K562 (cell line): ENCODE data around the gene ATP8A1. TPM values are rescaled to one million over a fixed set of nuclear protein-coding genes. Genes with fewer than 3 reads are reported as not detected.

ENCODE experiments used
- ATAC-seq: fragments of 200-7000 bp; cut with Tn5 transposase; 3 replicates; pipeline ENCODE4 v1.9.1; 2020; ENCODE audit warnings: moderate library complexity
- BruUV-seq: library from RNA; stranded (reverse); fragments of 400-500 nt; replicated peaks from 2 replicates; lab custom pipeline; 2021; lab: Mats Ljungman, UMichigan
- CTCF ChIA-PET: fragments of 300-600 bp; formaldehyde crosslinking; extraction: SDS; loops from one replicate; lab custom pipeline; 2021; ENCODE audit warnings: low intra/inter-chr PET ratio; lab: Yijun Ruan, JAX
- POLR2A ChIA-PET: fragments of 300-600, 350-650 bp; sonication (Branson Sonifier 250); formaldehyde crosslinking; extraction: SDS; loops from one replicate; lab custom pipeline; 2021; ENCODE audit warnings: antibody characterized with exemption, inconsistent platforms; lab: Yijun Ruan, JAX
- DNase-seq, 4 experiments: peaks; one replicate each; pipeline versions ENCODE4 v3.0.0 to v3.0.0-alpha.2; 2011 to 2018; ENCODE audit warnings: low spot score in 3 of 4, mixed read lengths in 3 of 4; ENCODE audit errors: extremely low read depth in 1 of 4
- FAIRE-seq: peaks from 2 replicates; lab custom pipeline; 2011; peaks lifted over from hg19 to GRCh38; lab: Jason Lieb, UNC
- H2AFZ ChIP-seq: 2 replicates; pipeline ENCODE4 v1.6.0; 2011; ENCODE audit warnings: low read depth, low read length, control low read depth, inconsistent platforms
- H3K27ac ChIP-seq: fragments of 200-600 bp; 3 replicates; pipeline ENCODE4 v1.8.0; 2011; ENCODE audit warnings: low read depth, mild to moderate bottlenecking, control low read depth, inconsistent platforms, low read length, moderate library complexity, mixed read lengths; ENCODE audit errors: extremely low read depth
- H3K27me3 ChIP-seq, 2 experiments: fragments of 300-600 bp in 1 of 2; 2 replicates in 1 of 2; 3 replicates in 1 of 2; pipeline versions ENCODE4 v1.6.0 to v1.8.0; 2011; ENCODE audit warnings: inconsistent platforms in 2 of 2, low read length in 2 of 2, mild to moderate bottlenecking in 1 of 2, mixed read lengths in 1 of 2, moderate library complexity in 1 of 2; ENCODE audit not compliant: control insufficient read depth in 2 of 2, insufficient read depth in 2 of 2
- H3K36me3 ChIP-seq: fragments of 300-600 bp; 3 replicates; pipeline ENCODE4 v1.8.0; 2011; ENCODE audit warnings: mild to moderate bottlenecking, low read length, inconsistent platforms; ENCODE audit not compliant: control insufficient read depth, insufficient read depth
- H3K4me1 ChIP-seq, 2 experiments: fragments of 200-600 bp in 1 of 2; replicated peaks in 1 of 2; 2 replicates in 1 of 2; 3 replicates in 1 of 2; pipeline versions ENCODE4 v1.5.1 to v1.8.0; 2011; ENCODE audit warnings: inconsistent platforms in 2 of 2, low read length in 2 of 2, mild to moderate bottlenecking in 1 of 2, mixed read lengths in 1 of 2, moderate library complexity in 1 of 2; ENCODE audit not compliant: control insufficient read depth in 2 of 2, insufficient read depth in 2 of 2
- H3K4me2 ChIP-seq: 2 replicates; pipeline ENCODE4 v1.6.1; 2011; ENCODE audit warnings: low read length, control low read depth, inconsistent platforms, mixed read lengths; ENCODE audit not compliant: insufficient read depth
- H3K4me3 ChIP-seq: fragments of 200-600 bp; sonication (generic), shearing (Covaris generic); 2 replicates; pipeline ENCODE4 v1.5.1; 2016; ENCODE audit warnings: control low read depth, inconsistent platforms
- H3K79me2 ChIP-seq: fragments of 200-600 bp; 3 replicates; pipeline ENCODE4 v1.8.0; 2011; ENCODE audit warnings: low read length, inconsistent platforms; ENCODE audit not compliant: control insufficient read depth, insufficient read depth
- H3K9ac ChIP-seq, 2 experiments: 2 replicates each; pipeline versions ENCODE4 v1.6.0 to v1.6.1; 2011; ENCODE audit warnings: low read depth in 2 of 2, low read length in 2 of 2, control low read depth in 1 of 2, inconsistent platforms in 1 of 2, mild to moderate bottlenecking in 1 of 2, mixed read lengths in 1 of 2; ENCODE audit not compliant: insufficient read depth in 1 of 2
- H3K9me1 ChIP-seq: one replicate; pipeline ENCODE4 v1.6.0; 2011; ENCODE audit warnings: inconsistent platforms, mild to moderate bottlenecking, low read length, moderate library complexity; ENCODE audit not compliant: control insufficient read depth, insufficient read depth
- H3K9me3 ChIP-seq: replicated peaks from 2 replicates; pipeline ENCODE4 v1.5.1; 2011; ENCODE audit warnings: low read depth, low read length, inconsistent platforms; ENCODE audit not compliant: control insufficient read depth, insufficient read depth
- H4K20me1 ChIP-seq: replicated peaks from 2 replicates; pipeline ENCODE4 v1.6.1; 2011; ENCODE audit warnings: low read length, inconsistent platforms, mixed read lengths; ENCODE audit not compliant: control insufficient read depth, insufficient read depth
- ETV1 ChIP-seq: fragments of 450-650 bp; conservative IDR thresholded peaks from 2 replicates; pipeline ENCODE4 v1.6.1; 2016; ENCODE audit warnings: missing genetic modification characterization, control low read depth, low read depth, missing compliant biosample characterization
- ZNF24 ChIP-seq: fragments of 450-650 bp; IDR thresholded peaks from 2 replicates; pipeline ENCODE4 v1.6.1; 2016
- WGBS: fragments of 100-300 bp; shearing (Covaris generic); methylation state at CpG from one replicate; pipeline ENCODE4 v1.1.6; 2016; ENCODE audit warnings: low coverage, mixed read lengths; ENCODE audit not compliant: insufficient coverage; ENCODE audit errors: missing lambda C conversion rate; 5-methylcytosine and 5-hydroxymethylcytosine counted together
- in situ Hi-C: fragments of 300-500 bp; cut with MboI; formaldehyde crosslinking; loops from 4 replicates; pipeline ENCODE4 v1.15.0; 2018; ENCODE audit warnings: inconsistent platforms, mixed read lengths
- intact Hi-C: fragments of 100-400 bp; cut with micrococcal nuclease; formaldehyde crosslinking; loops from 2 replicates; pipeline ENCODE4 v1.14.2; 2022
- polyA plus RNA-seq, 8 experiments: library from polyadenylated mRNA; depleted of rRNA in 4 of 8; stranded (reverse) in 5 of 8; unstranded in 3 of 8; fragments of >200 nt; fragmentation: Nextera tagmentation in 2 of 8; fragmentation: Illumina TruSeq in 1 of 8; extraction: Ambion mirVana in 2 of 8; extraction: Trizol in 1 of 8; gene quantifications; 2 replicates each; pipeline versions ENCODE4 v1.2.1 to v1.2.3, GENCODE V29; 2011 to 2014; ENCODE audit warnings: inconsistent platforms in 1 of 8, missing spikeins in 1 of 8
- total RNA-seq, 7 experiments: library from RNA; depleted of rRNA in 6 of 7; stranded (reverse); fragments of >200 nt in 6 of 7; fragmentation: Illumina TruSeq in 2 of 7; extraction: Trizol in 2 of 7; gene quantifications; 2 replicates each; pipeline versions ENCODE4 v1.2.1 to v1.2.3, GENCODE V29; 2011 to 2021; ENCODE audit warnings: low replicate concordance in 1 of 7
- TF ChIP-seq, protein P1 (sequence below), 2 experiments: fragments of 450-650 bp in 1 of 2; IDR thresholded peaks; 2 replicates each; pipeline ENCODE4 v1.6.1; 2011 to 2017; ENCODE audit warnings: low read depth in 2 of 2, antibody characterized with exemption in 1 of 2, borderline replicate concordance in 1 of 2, low read length in 1 of 2, mild to moderate bottlenecking in 1 of 2, mixed read lengths in 1 of 2; ENCODE audit not compliant: control insufficient read depth in 1 of 2
- TF ChIP-seq, protein P2 (sequence below): fragments of 250-450 bp; sonication (Bioruptor Pico); IDR thresholded peaks from 2 replicates; pipeline ENCODE4 v1.5.0; 2021

Gene ATP8A1
- total and polyA plus RNA-seq, 9 of the 15 experiments (the other 6 are each of a cell fraction or from before 2014, with no cell fraction given) = 0.05 to 0.29 (median 0.07) TPM; not detected in 2

DNA sequence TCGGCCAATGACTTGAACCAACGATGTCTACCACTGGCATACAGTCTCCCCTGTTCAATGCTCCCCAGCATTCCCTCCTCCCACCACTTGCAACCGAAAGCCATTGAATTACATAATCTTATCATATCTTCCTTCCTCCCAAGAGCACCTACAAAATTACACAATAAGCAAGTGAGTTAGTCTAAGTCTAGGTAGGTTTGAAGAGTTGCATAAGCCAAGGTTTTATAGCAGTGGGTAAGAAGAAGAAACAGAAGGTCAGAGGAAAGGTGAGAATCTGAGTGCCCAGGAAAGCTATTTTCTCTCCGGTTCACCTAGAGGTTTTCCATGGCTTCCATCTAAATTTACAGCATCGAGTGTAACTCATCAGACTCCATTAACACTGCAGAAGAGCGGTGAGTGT, 40.3 kb downstream of the ATP8A1 start:
- no peaks in the 10 kb centered on the region for H3K36me3 ChIP-seq
- H3K4me1 ChIP-seq = no peaks in the 10 kb centered on the region
- no peaks in the 10 kb centered on the region for H3K9me1 ChIP-seq
- no TSS peak for BruUV-seq
- no peaks in the 10 kb centered on the region for H3K79me2 ChIP-seq
- no peak overlapping the region for H3K27ac ChIP-seq
- POLR2A ChIA-PET = no interaction called here
- DNase-seq (no peak), ATAC-seq (no peak)
- CTCF ChIA-PET = no interaction called here
- no peak overlapping the region for H3K4me2 ChIP-seq
- H2AFZ ChIP-seq = no peak overlapping the region
- H4K20me1 ChIP-seq = no peaks in the 10 kb centered on the region
- H3K27me3 ChIP-seq = no peaks in the 10 kb centered on the region
- intact Hi-C loops (no loop called here), in situ Hi-C loops (no loop called here)
- no peak overlapping the region for H3K4me3 ChIP-seq
- no peak for TF ChIP-seq ZNF24
- no peak for TF ChIP-seq ETV1 (tag)
- TF ChIP-seq, protein P1, sequence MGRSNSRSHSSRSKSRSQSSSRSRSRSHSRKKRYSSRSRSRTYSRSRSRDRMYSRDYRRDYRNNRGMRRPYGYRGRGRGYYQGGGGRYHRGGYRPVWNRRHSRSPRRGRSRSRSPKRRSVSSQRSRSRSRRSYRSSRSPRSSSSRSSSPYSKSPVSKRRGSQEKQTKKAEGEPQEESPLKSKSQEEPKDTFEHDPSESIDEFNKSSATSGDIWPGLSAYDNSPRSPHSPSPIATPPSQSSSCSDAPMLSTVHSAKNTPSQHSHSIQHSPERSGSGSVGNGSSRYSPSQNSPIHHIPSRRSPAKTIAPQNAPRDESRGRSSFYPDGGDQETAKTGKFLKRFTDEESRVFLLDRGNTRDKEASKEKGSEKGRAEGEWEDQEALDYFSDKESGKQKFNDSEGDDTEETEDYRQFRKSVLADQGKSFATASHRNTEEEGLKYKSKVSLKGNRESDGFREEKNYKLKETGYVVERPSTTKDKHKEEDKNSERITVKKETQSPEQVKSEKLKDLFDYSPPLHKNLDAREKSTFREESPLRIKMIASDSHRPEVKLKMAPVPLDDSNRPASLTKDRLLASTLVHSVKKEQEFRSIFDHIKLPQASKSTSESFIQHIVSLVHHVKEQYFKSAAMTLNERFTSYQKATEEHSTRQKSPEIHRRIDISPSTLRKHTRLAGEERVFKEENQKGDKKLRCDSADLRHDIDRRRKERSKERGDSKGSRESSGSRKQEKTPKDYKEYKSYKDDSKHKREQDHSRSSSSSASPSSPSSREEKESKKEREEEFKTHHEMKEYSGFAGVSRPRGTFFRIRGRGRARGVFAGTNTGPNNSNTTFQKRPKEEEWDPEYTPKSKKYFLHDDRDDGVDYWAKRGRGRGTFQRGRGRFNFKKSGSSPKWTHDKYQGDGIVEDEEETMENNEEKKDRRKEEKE (IDR thresholded peaks at IDR 0.05; ENCODE audit: borderline replicate concordance in 1 of 2, control insufficient read depth in 1 of 2, low read depth in 2 of 2, low read length in 1 of 2) = no peak
- TF ChIP-seq, protein P2, sequence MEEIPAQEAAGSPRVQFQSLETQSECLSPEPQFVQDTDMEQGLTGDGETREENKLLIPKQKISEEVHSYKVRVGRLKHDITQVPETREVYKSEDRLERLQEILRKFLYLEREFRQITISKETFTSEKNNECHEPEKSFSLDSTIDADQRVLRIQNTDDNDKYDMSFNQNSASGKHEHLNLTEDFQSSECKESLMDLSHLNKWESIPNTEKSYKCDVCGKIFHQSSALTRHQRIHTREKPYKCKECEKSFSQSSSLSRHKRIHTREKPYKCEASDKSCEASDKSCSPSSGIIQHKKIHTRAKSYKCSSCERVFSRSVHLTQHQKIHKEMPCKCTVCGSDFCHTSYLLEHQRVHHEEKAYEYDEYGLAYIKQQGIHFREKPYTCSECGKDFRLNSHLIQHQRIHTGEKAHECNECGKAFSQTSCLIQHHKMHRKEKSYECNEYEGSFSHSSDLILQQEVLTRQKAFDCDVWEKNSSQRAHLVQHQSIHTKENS = no peak
- TF ChIP-seq, all 486 proteins: peak for 0
- Histone ChIP-seq H3K9ac (no peak overlapping the region), H3K9me3 (no peaks in the 10 kb centered on the region)
- WGBS = 1% methylated on average over 6 of the region's 6 CpGs
- no peak for FAIRE-seq
